ENCODE data around the gene SPG11. TPM values are rescaled to one million over a fixed set of nuclear protein-coding genes. Genes with fewer than 3 reads are reported as not detected.
"Not testable (repeated sequence)": the region's sequence is repeated elsewhere in the genome, so short reads cannot be mapped to it uniquely, and the experiment has no call there.

Gene SPG11
- total RNA-seq, result 73.8 TPM

- DNase-seq (ENCODE audit: low read depth in 2 of 3, low spot score in 2 of 3), result peak; percentile 88 to 98 (median 95)
These were observed at the start of gene SPG11 for GRCh38 chr15:44663410-44664308. Gene SPG11 (minus strand): TSS chr15:44663662. CDS start chr15:44663647, 15 bp downstream.

- peak in 2 of 3 donors; percentile 82 to 92 for DNase-seq (ENCODE audit: low read depth in 2 of 3, low spot score in 2 of 3)
These were observed 49.0 kb upstream of the SPG11 start for GRCh38 chr15:44712346-44713005.

GRCh38 chr15:44711743-44712345 is 48.4 kb upstream of the SPG11 start:
- DNase-seq (ENCODE audit: low read depth in 2 of 3, low spot score in 2 of 3), result peak in 1 of 3 donors; percentile 58

- peak; percentile 95 to 99 (median 96) for DNase-seq (ENCODE audit: low read depth in 2 of 3, low spot score in 2 of 3)
These were observed 47.8 kb upstream of the SPG11 start, which contains the start of the genes B2M and PATL2 for GRCh38 chr15:44711096-44711742. Gene B2M (plus strand): TSS chr15:44711517. CDS start chr15:44711547, 30 bp downstream. Gene PATL2 (minus strand): TSS chr15:44711323. CDS start chr15:44676490, 34,833 bp downstream.

GRCh38 chr15:44710236-44711095 is 47.0 kb upstream of the SPG11 start:
- DNase-seq (ENCODE audit: low read depth in 2 of 3, low spot score in 2 of 3), result peak in 2 of 3 donors; percentile 72 to 83

- no peak for DNase-seq (ENCODE audit: low read depth in 2 of 3, low spot score in 2 of 3)
These were observed 43.6 kb upstream of the SPG11 start for GRCh38 chr15:44706946-44707636.

GRCh38 chr15:44706401-44706800 is 42.9 kb upstream of the SPG11 start:
- no peak for DNase-seq (ENCODE audit: low read depth in 2 of 3, low spot score in 2 of 3)

- DNase-seq (ENCODE audit: low read depth in 2 of 3, low spot score in 2 of 3), result no peak
These were observed 42.5 kb upstream of the SPG11 start for GRCh38 chr15:44705986-44706385.

- not testable (repeated sequence) for DNase-seq (ENCODE audit: low read depth in 2 of 3, low spot score in 2 of 3)
These were observed 37.2 kb upstream of the SPG11 start for GRCh38 chr15:44700676-44701075.

GRCh38 chr15:44698641-44699040 is 35.2 kb upstream of the SPG11 start:
- DNase-seq (ENCODE audit: low read depth in 2 of 3, low spot score in 2 of 3), result no peak

GRCh38 chr15:44697014-44697413 is 33.6 kb upstream of the SPG11 start:
- DNase-seq (ENCODE audit: low read depth in 2 of 3, low spot score in 2 of 3), result no peak

- no peak for DNase-seq (ENCODE audit: low read depth in 2 of 3, low spot score in 2 of 3)
These were observed 31.8 kb upstream of the SPG11 start for GRCh38 chr15:44695294-44695693.

- DNase-seq (ENCODE audit: low read depth in 2 of 3, low spot score in 2 of 3), result no peak
These were observed 31.0 kb upstream of the SPG11 start for GRCh38 chr15:44694416-44694815.

GRCh38 chr15:44692659-44693058 is 29.2 kb upstream of the SPG11 start:
- no peak for DNase-seq (ENCODE audit: low read depth in 2 of 3, low spot score in 2 of 3)

GRCh38 chr15:44690245-44690644 is 26.8 kb upstream of the SPG11 start:
- DNase-seq (ENCODE audit: low read depth in 2 of 3, low spot score in 2 of 3), result not testable (repeated sequence)

- not testable (repeated sequence) for DNase-seq (ENCODE audit: low read depth in 2 of 3, low spot score in 2 of 3)
These were observed 25.9 kb upstream of the SPG11 start for GRCh38 chr15:44689318-44689717.

- peak in 2 of 3 donors; percentile 43 to 69 for DNase-seq (ENCODE audit: low read depth in 2 of 3, low spot score in 2 of 3)
These were observed 19.6 kb upstream of the SPG11 start for GRCh38 chr15:44682809-44683682.

- no peak for DNase-seq (ENCODE audit: low read depth in 2 of 3, low spot score in 2 of 3)
These were observed 18.7 kb upstream of the SPG11 start for GRCh38 chr15:44682211-44682610.

All from hematopoietic multipotent progenitor cell (in vitro differentiated cells).